GM12872 (cell line): ENCODE data around the gene ARFGEF3.

Experiments used
- CTCF ChIP-seq: IDR thresholded peaks from 3 replicates; pipeline ENCODE4 v1.5.1; 2011; ENCODE audit warnings: low read depth, mild to moderate bottlenecking, low read length, moderate library complexity; ENCODE audit not compliant: insufficient read depth

Gene ARFGEF3

GRCh38 chr6:138219901-138220300, 58.2 kb downstream of the ARFGEF3 start:
- TF ChIP-seq CTCF, result no peak

- TF ChIP-seq CTCF, result no peak
Observed at GRCh38 chr6:138222901-138223546, 61.3 kb downstream of the ARFGEF3 start.

- TF ChIP-seq CTCF, result no peak
Observed at GRCh38 chr6:138225953-138226352, 64.2 kb downstream of the ARFGEF3 start.

- no peak for TF ChIP-seq CTCF
Observed at GRCh38 chr6:138226700-138227315, 65.1 kb downstream of the ARFGEF3 start.

GRCh38 chr6:138227316-138227781, 65.6 kb downstream of the ARFGEF3 start:
- TF ChIP-seq CTCF, result no peak

GRCh38 chr6:138229072-138229471, 67.3 kb downstream of the ARFGEF3 start:
- TF ChIP-seq CTCF, result no peak

- no peak for TF ChIP-seq CTCF
Observed at GRCh38 chr6:138229663-138230179, 68.0 kb downstream of the ARFGEF3 start.
